ENCODE measurements around the gene STK32C.

DNA sequence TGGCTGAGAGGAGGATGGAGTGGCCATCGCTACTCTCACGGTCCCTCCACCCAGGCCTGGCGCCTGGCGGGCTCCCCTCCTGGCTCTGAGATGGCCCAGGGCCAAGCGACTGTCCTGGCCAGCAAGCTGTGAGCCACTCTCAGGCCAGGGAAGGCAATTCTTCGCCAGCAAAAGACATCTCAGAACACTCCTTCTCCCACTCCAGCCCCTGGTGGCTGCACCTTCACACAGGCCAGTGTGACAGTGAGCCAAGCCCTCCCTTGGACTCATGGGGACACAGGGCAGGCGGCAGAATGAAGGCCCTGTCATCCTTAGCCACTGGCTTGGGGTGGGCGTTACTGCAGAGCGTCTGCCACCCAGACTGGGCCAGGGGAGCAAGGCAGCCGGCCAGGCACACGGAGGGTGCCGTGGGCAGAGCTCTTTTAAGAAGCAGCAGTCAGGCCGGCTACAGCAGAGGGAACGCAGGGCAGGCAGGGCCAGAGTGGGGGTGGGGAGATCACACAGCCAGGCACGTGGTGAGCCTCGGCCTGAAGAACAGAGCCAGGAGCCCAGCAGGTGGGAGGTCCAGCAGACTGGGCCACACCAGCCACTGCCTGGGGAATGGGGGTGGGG lies 14.4 kb downstream of the STK32C start:
- no peak for TF ChIP-seq ELF4 (IDR thresholded peaks at IDR 0.05)
- no peak for TF ChIP-seq SUZ12 (IDR thresholded peaks at IDR 0.05)
- no peak for TF ChIP-seq L3MBTL2 (conservative IDR thresholded peaks at IDR 0.05)
- no peak for TF ChIP-seq HDGF (IDR thresholded peaks at IDR 0.05; ENCODE audit: borderline replicate concordance)
- TF ChIP-seq, protein P1, sequence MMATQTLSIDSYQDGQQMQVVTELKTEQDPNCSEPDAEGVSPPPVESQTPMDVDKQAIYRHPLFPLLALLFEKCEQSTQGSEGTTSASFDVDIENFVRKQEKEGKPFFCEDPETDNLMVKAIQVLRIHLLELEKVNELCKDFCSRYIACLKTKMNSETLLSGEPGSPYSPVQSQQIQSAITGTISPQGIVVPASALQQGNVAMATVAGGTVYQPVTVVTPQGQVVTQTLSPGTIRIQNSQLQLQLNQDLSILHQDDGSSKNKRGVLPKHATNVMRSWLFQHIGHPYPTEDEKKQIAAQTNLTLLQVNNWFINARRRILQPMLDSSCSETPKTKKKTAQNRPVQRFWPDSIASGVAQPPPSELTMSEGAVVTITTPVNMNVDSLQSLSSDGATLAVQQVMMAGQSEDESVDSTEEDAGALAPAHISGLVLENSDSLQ (IDR thresholded peaks at IDR 0.05): no peak
- TF ChIP-seq FOXA1 (IDR thresholded peaks at IDR 0.05): no peak
- TF ChIP-seq FOXK2 (IDR thresholded peaks at IDR 0.05): no peak
- TF ChIP-seq FOXM1 (IDR thresholded peaks at IDR 0.05; ENCODE audit: borderline replicate concordance): no peak
- no peak for TF ChIP-seq ARNT (IDR thresholded peaks at IDR 0.05)

All from HEK293T (cell line).